Erythroblast (primary cell): Measurements from ENCODE around the gene PCNA.

ENCODE experiments used
- DNase-seq, 2 experiments: peaks; one replicate each; lab custom pipeline; 2025; lab: John Stamatoyannopoulos, UW
- GATA1 ChIP-seq: IDR thresholded peaks from 2 replicates; pipeline ENCODE4 v1.6.1; 2011; ENCODE audit warnings: low read depth, mild to moderate bottlenecking, control low read depth, low read length, moderate library complexity
- POLR2A ChIP-seq: IDR thresholded peaks from 2 replicates; pipeline ENCODE4 v1.6.1; 2011; ENCODE audit warnings: mild to moderate bottlenecking, low read length

PCNA gene

DNA sequence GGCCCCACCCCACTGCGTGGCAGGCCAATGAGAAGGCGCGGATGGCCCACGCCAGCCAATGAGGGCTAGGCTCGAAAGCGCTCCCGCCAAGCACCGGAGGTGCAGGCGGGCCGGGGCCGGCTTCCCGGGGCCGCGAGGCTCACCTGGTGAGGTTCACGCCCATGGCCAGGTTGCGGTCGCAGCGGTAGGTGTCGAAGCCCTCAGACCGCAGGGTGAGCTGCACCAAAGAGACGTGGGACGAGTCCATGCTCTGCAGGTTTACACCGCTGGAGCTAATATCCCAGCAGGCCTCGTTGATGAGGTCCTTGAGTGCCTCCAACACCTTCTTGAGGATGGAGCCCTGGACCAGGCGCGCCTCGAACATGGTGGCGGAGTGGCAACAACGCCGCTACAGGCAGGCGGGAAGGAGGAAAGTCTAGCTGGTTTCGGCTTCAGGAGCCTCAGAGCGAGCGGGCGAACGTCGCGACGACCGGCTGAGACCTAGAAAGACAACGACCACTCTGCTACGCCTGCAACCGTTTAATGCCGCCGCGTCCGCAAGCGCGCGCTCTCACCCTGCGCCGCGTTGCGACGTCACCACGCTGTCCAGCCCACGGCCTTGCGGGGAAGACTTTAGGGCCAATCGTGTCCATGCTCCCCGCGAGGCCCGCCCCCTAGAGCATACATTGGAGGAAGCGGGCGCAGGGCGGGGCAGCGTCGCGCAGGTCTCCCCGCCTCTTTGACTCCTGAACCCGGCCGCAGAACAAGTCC is at the start of gene PCNA:
Gene PCNA, minus strand, starts transcription at position 524 of the 750 bp plus-strand sequence. Its CDS starts 160 bp downstream, at position 364.
- DNase-seq, result peak; percentile 98 to 99
- TF ChIP-seq GATA1 (no peak), POLR2A (peak; percentile 100)

DNA sequence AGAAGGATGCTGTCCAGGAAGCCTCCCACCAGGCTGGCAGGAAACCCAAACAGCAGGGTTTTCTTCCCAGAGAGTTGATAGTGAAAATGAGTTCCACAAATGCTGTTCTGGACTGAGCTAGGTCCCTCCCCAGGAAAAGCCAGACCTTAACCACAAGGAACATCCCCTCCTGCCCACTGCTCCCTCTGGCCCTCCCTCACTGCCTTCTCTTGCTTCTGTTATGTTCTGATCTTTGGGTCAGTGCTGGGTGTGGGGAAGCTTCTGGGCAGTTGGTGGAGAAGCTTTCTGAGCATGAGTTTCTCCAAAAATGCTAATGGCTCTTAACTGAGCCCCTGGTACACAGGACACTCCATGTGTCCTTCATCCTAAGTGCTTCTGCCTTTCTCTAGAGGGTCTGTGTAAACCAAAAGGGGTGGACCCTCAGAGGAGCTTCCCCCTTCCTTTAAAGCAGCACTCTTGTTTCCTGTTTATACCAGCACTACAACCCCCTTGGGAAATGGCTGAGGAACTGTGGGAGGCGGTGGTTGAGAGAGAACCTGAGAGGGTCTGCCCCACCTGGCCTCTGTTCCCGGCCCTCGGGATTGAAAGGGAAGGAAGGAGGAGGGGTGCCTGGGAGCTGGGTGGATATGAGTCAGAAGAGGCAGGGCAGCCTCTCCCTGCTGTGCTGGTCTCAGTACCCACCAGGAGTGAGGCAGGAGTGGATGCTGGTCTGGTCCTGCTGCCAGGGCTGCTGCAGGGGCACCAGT is 49.1 kb upstream of the PCNA start:
- DNase-seq, result no peak
- TF ChIP-seq GATA1 (no peak), POLR2A (no peak)

DNA sequence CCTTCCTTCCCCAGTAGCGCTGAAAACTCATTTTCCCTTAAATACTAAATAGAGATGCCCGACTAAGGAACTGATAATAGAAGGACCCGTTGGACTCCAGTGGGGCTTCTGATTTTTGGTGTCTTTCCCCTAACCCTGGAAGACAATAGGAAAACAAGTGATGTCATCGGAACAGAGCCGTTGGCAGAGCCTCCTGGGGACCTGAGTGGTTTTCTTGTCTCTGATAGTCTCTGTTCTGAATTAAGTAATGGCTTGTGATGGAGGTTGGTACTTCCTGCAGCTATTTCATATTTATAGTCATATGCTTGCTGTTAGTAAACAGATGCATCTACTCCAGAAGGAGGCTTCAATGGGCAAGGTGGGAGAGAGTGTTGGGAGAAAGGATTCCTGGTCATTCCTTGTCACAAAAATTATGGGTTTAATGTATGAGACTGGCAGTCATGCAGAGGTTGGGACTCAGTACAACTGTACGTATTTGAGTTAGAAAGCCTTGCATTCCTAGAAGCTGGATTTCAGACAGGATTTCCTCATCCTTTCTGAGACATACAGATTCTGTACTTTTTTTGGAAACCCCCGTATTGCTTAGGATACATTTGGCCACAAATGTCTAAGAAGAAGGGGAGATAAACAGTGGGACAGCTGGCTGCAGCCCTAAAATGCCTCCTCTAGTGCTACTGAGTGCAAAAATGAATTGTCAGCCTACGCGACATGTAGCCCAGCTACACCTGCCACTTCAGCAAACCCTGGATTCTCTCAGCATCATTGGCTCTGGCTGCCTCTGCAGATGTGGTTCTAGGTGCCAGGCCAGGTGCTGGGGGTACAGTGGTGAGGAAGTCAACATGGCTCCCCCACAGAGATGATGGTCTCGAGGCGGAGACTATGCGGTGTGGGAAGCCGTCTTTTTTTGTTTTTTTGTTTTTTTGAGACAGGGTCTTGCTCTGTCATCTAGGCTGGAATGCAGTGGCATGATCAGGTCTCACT is 45.2 kb upstream of the PCNA start:
- TF ChIP-seq GATA1 (no peak), POLR2A (no peak)

DNA sequence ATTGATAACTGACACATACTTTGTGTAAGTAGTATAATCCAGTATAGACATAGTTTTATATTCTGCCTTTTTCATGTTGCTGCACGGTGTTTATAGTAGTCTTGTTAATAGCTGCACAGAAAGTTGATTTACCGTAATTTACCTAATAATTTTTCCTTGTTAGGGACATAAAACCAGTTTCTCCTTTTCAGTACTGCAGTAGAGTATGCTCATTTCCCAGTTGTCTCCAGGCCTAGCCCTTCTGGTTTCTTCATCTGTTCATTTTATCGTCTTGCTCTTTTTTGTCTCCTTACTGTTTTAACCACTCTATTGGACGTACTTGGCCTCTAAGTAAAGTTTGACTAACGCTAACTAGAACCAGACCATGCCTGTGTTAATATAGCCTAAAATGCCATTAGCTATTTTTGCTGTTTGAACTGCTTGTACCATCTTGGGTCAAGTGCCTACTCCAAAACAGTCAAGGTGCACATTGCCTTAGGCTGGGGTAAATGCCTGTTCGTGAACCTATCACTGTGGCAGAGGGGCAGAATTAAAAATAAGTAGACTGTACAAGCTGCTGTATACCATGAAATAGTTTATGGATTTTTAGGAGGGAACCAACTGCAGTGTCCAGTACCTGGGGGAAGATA is 41.9 kb upstream of the PCNA start:
- TF ChIP-seq POLR2A (no peak), GATA1 (no peak)

More for the DNA sequence above, 45.2 kb upstream of the PCNA start:
- DNase-seq, result no peak

DNA sequence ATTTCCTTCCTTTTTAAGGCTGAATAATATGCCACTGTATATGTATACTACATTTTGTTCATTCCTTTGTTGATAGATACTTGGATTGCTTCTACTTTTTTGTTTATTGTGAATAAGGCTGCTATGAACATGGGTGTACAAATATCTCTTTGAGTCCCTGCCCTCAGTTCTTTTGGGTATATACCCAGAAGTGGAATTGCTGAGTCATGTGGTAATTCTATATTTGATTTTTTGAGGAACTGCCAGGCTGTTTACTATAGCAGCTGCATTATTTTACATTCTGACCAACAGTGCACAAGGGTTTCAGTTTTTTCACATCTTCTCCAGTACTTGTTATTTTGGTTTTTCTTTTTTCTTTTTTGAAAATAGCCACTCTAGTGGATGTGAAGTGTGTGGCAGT is 41.1 kb upstream of the PCNA start:
- peak in 1 of 2 experiments; percentile 23 for DNase-seq
- TF ChIP-seq GATA1 (no peak), POLR2A (no peak)

More for the DNA sequence above, 41.9 kb upstream of the PCNA start:
- DNase-seq, result no peak

DNA sequence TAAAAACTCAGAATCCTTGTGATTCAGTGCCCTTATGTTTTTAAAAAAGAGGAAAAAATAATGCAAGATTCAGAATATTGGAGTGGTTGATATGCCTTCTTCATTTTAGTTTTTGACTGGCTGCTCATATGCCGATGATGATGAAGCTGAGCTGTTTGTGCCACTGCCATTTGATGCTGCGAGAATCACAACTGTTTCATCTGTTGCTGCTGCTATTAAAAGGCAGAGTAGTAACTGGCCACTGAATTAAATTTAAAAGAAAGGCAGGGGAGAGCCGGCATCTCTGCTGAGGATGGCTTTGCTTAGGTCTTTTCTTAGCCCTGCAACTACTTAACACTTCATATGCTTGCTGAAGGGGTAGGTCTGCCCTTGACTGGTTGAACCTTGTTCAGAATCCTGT is 40.2 kb upstream of the PCNA start:
- TF ChIP-seq GATA1 (no peak), POLR2A (no peak)
- DNase-seq, result no peak

DNA sequence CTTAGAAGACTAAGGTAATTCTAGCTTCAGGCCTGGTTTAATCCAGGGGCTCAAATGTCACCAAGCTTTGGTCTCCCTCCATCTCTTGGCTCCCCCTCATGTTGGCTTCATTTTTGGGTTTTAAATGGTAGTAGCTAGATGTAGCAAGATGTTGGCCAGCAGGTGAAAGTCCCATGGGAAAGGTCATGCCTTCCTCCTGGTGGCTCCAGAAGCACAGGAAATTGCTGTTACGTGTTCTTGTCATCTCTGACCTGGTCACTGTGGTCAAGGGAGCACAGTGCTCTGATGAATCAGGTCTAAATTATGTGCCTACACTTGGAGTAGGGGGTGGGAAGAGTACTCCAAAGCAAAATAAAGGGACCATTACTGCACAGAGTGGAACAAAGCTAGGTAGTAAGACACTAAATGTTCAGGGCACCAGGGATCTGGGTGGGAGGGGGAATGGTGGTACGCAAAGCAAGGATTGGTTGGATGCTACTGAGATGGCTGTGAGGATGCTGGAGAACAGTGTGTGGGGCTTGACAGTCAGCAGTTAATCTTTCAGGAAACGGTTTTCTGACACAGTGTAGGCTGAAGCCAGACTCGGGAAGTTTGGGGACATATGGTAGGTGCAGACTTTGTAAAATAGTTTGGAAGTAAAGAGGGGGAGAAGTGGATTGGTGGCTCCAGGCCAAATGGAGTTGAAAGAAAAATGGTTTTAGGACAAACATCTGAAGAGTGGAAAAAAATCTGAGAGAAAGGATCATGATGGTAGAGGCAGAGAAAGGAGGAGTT is 37.1 kb upstream of the PCNA start:
- TF ChIP-seq POLR2A, result no peak
- TF ChIP-seq GATA1, result no peak
- DNase-seq, result no peak

DNA sequence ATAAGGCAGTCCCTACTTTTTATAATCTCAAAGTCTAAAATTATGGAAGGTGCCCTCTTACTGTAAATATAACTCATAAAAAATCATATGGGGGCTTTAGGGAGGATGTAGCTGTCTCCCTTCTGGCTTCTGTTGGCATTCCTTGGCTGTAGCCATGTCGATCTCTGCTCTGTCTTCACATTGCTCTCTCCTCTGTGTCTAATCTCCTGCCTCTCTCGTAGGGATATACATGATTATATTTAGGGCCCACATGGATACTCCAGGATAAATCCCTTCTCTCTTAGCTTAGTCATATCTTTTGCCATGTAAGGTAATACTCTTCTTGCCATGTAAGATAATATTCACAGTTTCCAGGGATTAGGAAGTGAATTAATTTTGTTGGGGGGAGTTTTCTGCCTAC is 35.6 kb upstream of the PCNA start:
- DNase-seq, result no peak

DNA sequence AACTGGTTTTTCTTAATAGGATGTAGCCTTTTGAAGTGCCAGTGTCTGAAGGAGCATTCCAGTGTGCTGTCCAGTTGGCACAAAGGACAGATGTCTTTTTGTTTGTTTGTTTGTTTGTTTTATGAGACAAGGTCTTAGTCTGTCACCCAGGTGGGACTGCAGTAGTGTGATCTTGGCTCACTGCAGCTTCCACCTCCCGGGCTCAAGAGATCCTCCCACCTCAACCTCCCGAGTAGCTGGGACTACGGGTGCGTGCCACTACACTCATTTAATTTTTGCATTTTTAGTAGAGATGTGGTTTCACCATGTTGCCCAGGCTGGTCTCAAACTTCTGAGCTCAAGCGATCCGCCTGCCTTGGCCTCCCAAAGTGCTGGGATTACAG is 34.8 kb upstream of the PCNA start:
- TF ChIP-seq POLR2A (no peak), GATA1 (no peak)
- DNase-seq, result no peak

More for the DNA sequence above, 35.6 kb upstream of the PCNA start:
- no peak for TF ChIP-seq POLR2A
- no peak for TF ChIP-seq GATA1

DNA sequence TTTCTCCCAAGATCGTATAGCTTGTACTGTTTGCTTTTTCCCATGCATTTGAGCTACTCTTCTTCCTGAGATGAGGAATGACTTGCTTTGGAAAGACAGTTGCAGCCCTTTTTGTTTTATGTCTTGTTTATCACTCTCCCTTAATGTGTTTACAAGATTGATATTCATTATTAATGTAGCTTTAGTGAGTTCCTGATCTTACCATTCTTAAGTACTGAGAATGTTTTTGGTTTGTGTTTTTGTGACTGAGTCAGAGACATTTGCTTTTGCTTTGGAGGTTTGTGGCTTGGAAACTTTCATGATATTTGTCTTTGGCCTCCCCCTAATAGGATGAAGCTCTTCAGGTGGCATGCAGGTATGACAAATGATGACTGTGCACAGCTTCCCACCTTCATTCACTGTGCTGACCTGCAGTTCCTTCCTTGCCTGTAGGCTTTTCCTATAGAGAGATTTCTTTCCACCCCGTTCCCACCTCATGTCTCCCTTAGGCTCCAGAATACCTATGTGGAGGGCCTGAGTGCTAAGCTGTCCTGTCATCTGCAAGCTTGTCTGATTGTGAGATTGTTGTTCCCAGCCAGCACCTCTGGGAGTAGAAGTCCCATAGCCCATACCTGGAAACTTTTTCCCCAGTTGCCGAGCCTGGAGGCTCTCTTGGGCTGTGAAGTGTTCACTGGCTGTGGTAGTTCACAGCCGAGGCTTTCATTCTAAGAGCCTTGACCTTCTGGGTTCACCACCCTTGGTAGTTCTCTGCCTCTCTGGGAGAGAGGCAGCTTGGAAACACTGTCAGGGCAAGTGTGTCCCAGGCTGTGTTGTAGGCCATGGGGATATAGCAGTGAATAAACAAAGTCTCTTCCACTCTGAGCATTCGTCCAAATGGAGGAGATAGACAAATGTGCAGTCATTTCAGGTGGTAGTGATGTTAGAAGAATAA is 34.1 kb upstream of the PCNA start:
- no peak for TF ChIP-seq GATA1
- no peak for TF ChIP-seq POLR2A
- DNase-seq, result no peak

DNA sequence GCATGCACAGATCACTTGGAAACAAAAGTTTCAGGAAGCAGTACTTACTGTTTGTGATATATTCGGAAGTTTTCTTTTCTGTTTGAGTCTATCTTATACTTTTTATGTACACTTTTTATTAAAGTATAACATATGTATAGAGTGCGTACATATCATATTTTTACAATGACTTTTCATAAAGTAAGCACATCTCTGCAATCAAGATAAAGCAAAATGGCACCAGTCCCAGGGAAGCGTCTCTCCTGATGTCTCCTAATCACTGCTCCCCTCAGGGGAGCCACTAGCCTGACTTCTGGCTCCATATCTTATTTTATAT is 33.4 kb upstream of the PCNA start:
- DNase-seq, result no peak
- no peak for TF ChIP-seq POLR2A
- TF ChIP-seq GATA1, result no peak
